ENCODE measurements around the gene SCEL.
"Not testable (repeated sequence)": the region's sequence is repeated elsewhere in the genome, so short reads cannot be mapped to it uniquely, and the experiment has no call there.

SCEL gene

DNA sequence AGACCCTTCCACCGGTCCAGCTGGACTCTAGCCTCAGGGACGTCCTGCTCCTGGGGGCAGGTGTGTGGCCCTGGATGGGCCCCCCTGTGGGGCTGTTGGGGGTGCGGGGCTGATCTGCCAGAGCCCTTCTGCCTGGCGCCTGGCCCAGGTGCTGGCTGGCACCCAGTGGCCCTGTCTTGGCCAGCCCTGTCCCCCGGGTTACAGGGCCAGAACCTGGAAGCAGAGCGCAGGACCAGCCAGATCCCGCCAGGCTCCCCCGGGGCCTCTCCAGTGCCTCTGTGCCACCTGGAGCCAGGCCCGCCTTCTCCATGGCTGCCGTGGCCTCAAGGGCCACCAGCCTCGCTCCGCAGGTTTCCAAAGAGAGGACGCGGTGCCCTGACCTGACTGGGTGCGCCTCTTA, 127.3 kb downstream of the SCEL start:
- not testable (repeated sequence) for DNase-seq (ENCODE audit: low read depth)

DNA sequence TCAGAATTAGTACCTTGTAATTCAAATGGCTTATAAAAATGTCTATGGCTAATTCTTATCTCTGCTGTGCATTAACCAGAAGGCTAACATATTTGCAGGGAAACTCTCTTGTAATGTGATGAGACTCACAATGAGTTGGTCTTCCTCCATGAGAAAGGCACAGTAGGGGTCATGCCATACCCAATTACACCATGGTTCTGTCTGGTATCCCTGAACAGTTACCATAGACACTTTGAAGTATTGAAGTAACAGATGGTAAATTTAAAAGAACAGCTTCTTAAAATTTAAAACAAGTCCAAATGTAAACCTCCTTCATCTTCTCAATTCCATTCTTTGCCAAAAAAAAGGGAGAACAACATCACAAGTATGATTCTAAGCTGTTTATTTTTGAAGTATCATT, 139.3 kb downstream of the SCEL start:
- DNase-seq (ENCODE audit: low read depth): no peak

DNA sequence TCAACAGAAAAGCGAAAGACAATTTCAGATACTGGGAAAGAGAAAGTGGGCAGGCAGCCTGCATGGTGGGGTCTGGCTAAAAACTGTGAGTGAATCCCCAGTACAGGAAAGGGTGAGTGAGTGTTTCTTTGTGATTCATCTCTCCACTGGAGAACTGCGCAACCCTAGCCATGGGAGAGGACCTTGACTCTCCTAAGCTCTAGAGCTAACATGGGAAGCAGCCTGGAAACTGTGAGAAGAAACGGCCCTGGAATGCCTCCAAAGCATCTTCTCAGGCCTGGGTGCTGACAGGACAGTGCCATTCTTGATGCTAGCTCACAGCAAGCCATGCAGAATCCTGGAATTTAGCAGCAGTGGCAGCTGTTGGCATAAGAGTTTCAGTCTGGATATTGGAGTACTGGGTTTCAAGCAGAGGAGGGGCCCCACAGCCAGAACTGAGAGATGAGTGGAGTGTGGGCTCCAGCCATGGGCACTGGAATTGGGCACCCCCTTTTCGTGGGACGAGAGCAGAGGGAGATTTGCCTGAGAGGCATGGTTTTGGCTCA, 143.3 kb downstream of the SCEL start:
- no peak for DNase-seq (ENCODE audit: low read depth)

DNA sequence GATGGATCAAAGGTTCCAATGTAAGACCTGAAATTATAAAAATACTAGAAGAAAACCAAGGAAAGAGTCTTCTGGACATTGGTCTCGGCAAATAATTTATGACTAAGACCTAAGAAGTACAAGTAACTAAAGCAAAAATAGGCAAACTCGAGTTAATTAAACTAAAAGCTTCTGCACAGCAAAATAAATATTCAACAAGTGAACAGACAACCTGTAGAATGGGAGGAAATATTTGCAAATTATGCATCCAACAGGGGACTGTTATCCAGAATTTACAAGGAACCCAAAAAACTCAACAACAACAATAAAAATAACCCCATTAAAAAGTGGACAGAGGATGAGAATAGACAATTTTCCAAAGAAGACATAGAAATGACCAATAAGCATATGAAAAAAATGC, 152.3 kb downstream of the SCEL start:
- DNase-seq (ENCODE audit: low read depth): no peak

DNA sequence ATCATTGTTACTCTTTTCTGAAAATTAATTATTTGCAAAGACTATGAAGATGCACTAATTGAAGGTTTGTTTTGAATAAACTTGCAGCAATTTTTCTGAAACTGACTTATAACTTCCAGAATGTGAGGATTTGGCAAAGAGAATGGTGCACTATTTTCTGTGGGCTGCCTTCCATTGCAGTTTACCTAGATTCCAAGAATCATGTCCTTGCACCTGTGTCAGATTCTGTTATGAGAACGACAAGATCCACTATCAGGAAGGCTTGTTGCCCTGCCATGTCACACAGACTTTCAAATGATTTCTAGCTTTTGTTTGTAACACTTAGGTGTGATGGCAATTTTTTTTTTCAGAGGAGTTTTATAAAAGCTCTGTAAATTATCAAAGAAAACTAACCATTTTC, 156.4 kb downstream of the SCEL start:
- DNase-seq (ENCODE audit: low read depth): no peak

DNA sequence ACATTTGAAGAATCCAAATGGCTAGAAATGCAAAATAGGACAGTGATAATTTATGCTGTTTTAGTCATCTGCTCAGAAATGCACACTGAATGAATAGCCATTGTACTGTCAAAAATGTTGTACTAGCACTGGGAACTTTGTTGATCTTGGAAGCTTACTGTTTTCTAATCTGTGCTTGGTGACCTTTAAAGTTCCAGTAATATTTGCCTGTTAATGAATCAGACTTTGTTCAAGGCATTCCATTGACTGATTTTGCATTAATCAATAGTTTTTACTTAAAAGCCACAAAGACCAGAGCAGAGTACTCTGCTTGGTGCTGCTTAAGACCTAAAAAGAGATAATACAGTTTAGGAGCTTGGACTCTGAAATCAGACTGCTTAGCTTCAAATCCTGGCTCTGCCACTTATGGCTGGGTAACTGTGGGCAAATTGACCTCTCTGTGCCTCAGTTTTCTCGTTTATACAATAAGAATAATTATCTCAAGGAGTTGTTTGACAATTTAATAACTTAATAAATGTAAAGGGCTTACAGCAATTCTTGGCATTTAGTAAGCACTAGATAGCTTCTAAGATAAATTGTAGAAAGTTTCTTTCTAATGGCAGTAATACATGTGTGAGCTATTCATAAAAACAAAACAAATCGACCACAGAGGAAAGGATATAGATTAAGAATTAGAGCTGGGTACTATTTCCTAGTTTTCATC, 157.4 kb downstream of the SCEL start:
- DNase-seq (ENCODE audit: low read depth): no peak

DNA sequence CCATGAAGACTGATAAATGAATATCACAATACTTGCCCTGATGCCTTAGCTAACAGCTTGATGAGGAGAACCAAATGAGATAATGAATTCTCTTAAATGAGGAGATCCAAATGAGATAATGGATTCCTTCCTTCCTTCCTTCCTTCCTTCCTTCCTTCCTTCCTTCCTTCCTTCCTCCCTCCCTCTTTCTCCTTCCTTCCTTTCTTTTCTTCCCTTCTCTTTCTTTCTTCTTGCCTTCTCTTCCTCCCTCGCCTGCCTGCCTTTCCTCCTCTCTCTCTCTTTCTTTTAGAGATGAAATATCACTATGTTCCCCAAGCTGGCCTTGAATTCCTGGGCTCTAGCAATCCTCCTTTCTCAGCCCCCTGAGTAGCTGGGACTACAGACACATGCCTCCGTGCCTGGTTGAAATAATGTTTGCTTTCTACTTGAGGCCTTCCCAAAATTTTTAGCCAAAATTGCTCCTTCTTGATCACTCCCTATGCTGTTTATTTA, 158.0 kb downstream of the SCEL start:
- no peak for DNase-seq (ENCODE audit: low read depth)

Data from stromal cell of bone marrow (primary cell).